DOHH2 (cell line): ENCODE measurements around the gene MILR1.

Experiments
- H3F3A ChIP-seq: fragments of 200-600 bp; sonication (generic), shearing (Covaris generic); 2 replicates; pipeline ENCODE4 v1.6.0; 2016; ENCODE audit warnings: antibody characterized with exemption, mild to moderate bottlenecking; ENCODE audit not compliant: control insufficient read depth, insufficient read depth
- H3K27ac ChIP-seq: fragments of 200-600 bp; sonication (generic); 2 replicates; pipeline ENCODE4 v1.5.1; 2014; ENCODE audit warnings: low read depth, mild to moderate bottlenecking, low read length, moderate library complexity
- H3K27me3 ChIP-seq: fragments of 200-600 bp; sonication (generic); 2 replicates; pipeline ENCODE4 v1.6.1; 2014; ENCODE audit warnings: mild to moderate bottlenecking, low read length, mixed read lengths; ENCODE audit not compliant: control insufficient read depth
- H3K36me3 ChIP-seq: fragments of 200-600 bp; sonication (generic); 2 replicates; pipeline ENCODE4 v1.6.1; 2014; ENCODE audit warnings: mild to moderate bottlenecking, low read length, moderate library complexity, mixed read lengths; ENCODE audit not compliant: control insufficient read depth
- H3K4me1 ChIP-seq: fragments of 200-600 bp; sonication (generic); 2 replicates; pipeline ENCODE4 v1.6.1; 2014; ENCODE audit warnings: mild to moderate bottlenecking, low read length, mixed read lengths; ENCODE audit not compliant: control insufficient read depth
- H3K4me2 ChIP-seq: fragments of 200-600 bp; sonication (generic); 2 replicates; pipeline ENCODE4 v1.6.0; 2014; ENCODE audit warnings: mild to moderate bottlenecking, low read length, moderate library complexity
- H3K4me3 ChIP-seq: fragments of 200-600 bp; sonication (generic); 2 replicates; pipeline ENCODE4 v1.5.1; 2014; ENCODE audit warnings: mild to moderate bottlenecking, low read length, mixed read lengths
- H3K79me2 ChIP-seq: fragments of 200-600 bp; sonication (generic); 2 replicates; pipeline ENCODE4 v1.6.1; 2014; ENCODE audit warnings: mild to moderate bottlenecking, low read length, mixed read lengths; ENCODE audit not compliant: control insufficient read depth
- H3K9me2 ChIP-seq: fragments of 200-600 bp; sonication (generic); replicated peaks from 2 replicates; pipeline ENCODE4 v1.6.1; 2014; ENCODE audit warnings: mild to moderate bottlenecking, low read length, mixed read lengths; ENCODE audit not compliant: control insufficient read depth
- H3K9me3 ChIP-seq: fragments of 200-600 bp; sonication (generic); 2 replicates; pipeline ENCODE4 v1.6.1; 2014; ENCODE audit warnings: antibody characterized with exemption, low read length, mixed read lengths; ENCODE audit not compliant: control insufficient read depth, insufficient read depth
- H4K20me1 ChIP-seq: fragments of 200-600 bp; sonication (generic); 2 replicates; pipeline ENCODE4 v1.6.0; 2014; ENCODE audit warnings: low read depth, mild to moderate bottlenecking, antibody characterized with exemption, low read length, moderate library complexity; ENCODE audit not compliant: control insufficient read depth, insufficient read depth
- EZH2phosphoT487 ChIP-seq: fragments of 200-600 bp; sonication (generic); IDR thresholded peaks from 2 replicates; pipeline ENCODE4 v1.6.1; 2017; ENCODE audit warnings: borderline replicate concordance, mild to moderate bottlenecking, antibody characterized with exemption, low read length, moderate library complexity, mixed read lengths
- TF ChIP-seq, protein P1 (sequence below): fragments of 200-600 bp; sonication (generic); IDR thresholded peaks from one replicate; pipeline ENCODE4 v1.5.1; 2014; ENCODE audit warnings: antibody characterized with exemption, mild to moderate bottlenecking, low read depth, low read length; ENCODE audit not compliant: poor library complexity, severe bottlenecking

Gene MILR1

GRCh38 chr17:64505340-64506200 is 56.7 kb downstream of the MILR1 start:
- Histone ChIP-seq H3K79me2 (peaks cover 93% of the 10 kb centered on the region), H3K36me3 (peaks cover 89% of the 10 kb centered on the region), H3F3A (peaks cover 49% of the 10 kb centered on the region), H3K27me3 (no peaks in the 10 kb centered on the region), H3K4me2 (peak overlapping the region; percentile 93), H3K4me1 (peaks cover 57% of the 10 kb centered on the region), H3K4me3 (peak overlapping the region; percentile 100), H3K9me3 (no peaks in the 10 kb centered on the region), H3K9me2 (no peaks in the 10 kb centered on the region), H4K20me1 (peaks cover 52% of the 10 kb centered on the region), H3K27ac (peak overlapping the region; percentile 89)
- TF ChIP-seq, protein P1, sequence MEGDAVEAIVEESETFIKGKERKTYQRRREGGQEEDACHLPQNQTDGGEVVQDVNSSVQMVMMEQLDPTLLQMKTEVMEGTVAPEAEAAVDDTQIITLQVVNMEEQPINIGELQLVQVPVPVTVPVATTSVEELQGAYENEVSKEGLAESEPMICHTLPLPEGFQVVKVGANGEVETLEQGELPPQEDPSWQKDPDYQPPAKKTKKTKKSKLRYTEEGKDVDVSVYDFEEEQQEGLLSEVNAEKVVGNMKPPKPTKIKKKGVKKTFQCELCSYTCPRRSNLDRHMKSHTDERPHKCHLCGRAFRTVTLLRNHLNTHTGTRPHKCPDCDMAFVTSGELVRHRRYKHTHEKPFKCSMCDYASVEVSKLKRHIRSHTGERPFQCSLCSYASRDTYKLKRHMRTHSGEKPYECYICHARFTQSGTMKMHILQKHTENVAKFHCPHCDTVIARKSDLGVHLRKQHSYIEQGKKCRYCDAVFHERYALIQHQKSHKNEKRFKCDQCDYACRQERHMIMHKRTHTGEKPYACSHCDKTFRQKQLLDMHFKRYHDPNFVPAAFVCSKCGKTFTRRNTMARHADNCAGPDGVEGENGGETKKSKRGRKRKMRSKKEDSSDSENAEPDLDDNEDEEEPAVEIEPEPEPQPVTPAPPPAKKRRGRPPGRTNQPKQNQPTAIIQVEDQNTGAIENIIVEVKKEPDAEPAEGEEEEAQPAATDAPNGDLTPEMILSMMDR: no peak
- TF ChIP-seq EZH2phosphoT487: no peak

GRCh38 chr17:64506201-64506575 is 57.3 kb downstream of the MILR1 start, which contains the start of gene DDX5:
DDX5 (minus strand) TSS chr17:64506289; CDS start chr17:64506119, 170 bp downstream.
- Histone ChIP-seq H3K79me2 (peaks cover 87% of the 10 kb centered on the region), H4K20me1 (peaks cover 46% of the 10 kb centered on the region), H3K4me1 (peaks cover 51% of the 10 kb centered on the region), H3K4me3 (peak within 1 kb of the TSS; percentile 100), H3F3A (peaks cover 43% of the 10 kb centered on the region), H3K9me2 (no peaks in the 10 kb centered on the region), H3K4me2 (peak within 1 kb of the TSS; percentile 93), H3K27ac (peak within 1 kb of the TSS; percentile 89), H3K36me3 (peaks cover 86% of the 10 kb centered on the region), H3K9me3 (no peaks in the 10 kb centered on the region), H3K27me3 (no peaks in the 10 kb centered on the region)
- TF ChIP-seq, protein P1: no peak
- no peak for TF ChIP-seq EZH2phosphoT487

DNA sequence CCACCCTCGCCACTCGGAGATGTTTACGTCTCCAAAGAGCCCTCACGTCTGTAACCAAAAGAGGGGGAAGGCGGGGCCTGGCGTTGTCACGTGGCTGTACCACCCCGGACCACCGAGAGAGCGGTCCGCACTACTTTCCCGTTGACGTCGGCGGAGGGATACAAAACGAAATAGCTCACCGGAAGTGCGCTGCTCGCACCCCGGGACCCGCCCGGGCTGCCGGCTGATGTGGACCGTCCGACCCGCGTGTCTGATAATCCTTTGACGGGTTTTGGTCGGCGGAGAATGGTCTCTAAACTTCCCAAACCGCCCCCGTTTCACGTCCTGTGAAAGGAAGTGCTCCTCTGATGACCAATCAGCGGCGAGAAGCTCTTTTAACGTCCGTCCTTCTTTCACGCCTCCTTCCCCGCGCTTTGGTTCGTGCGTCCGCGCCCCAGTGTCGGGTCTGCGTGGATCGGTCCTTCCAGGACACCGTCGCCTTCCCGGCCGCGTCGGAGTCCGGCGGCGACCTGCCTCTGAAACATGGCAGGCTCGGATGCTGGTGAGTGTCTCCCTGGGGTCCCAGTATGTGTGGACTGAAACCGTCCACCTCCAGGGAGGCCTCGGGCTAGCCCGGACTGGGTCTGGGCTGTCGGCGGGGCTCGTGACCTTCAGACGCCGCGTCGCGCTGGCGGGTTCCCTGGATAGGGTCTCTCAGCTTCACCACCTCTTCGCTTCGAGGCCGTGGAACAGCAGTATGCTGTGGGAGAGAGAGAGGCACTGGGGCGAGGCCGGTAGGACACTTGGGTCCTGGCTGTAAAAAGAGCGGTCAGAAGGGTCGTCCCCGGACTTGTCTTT is 57.9 kb downstream of the MILR1 start, which contains the start of gene CEP95:
TSS of gene CEP95 (plus strand) at position 402 of the 837 bp plus-strand sequence. CDS start at position 523, 121 bp downstream.
- Histone ChIP-seq H3K27me3 (no peaks in the 10 kb centered on the region), H3F3A (peaks cover 37% of the 10 kb centered on the region), H3K9me3 (no peaks in the 10 kb centered on the region), H3K9me2 (no peaks in the 10 kb centered on the region), H4K20me1 (peaks cover 44% of the 10 kb centered on the region), H3K4me1 (peaks cover 45% of the 10 kb centered on the region), H3K4me3 (peak within 1 kb of the TSS; percentile 100), H3K36me3 (peaks cover 86% of the 10 kb centered on the region), H3K4me2 (peak within 1 kb of the TSS; percentile 93), H3K27ac (peak within 1 kb of the TSS; percentile 89), H3K79me2 (peaks cover 81% of the 10 kb centered on the region)
- TF ChIP-seq, protein P1: no peak
- no peak for TF ChIP-seq EZH2phosphoT487
